WTC11 (cell line): ENCODE data around the gene FXYD6. TPM values are rescaled to one million over a fixed set of nuclear protein-coding genes. Genes with fewer than 3 reads are reported as not detected.

Experiments
- ATAC-seq: fragments of 200-7000 bp; cut with Tn5 transposase; 2 replicates; pipeline ENCODE4 v1.10.0; 2021; ENCODE audit warnings: mild to moderate bottlenecking, moderate library complexity
- CTCF ChIA-PET: fragments of 300-600 bp; sonication (Branson Sonifier 250); formaldehyde crosslinking; loops from one replicate; lab custom pipeline; 2021; ENCODE audit warnings: antibody characterized with exemption; lab: Charles Lee
- POLR2A ChIA-PET: fragments of 350-600 bp; sonication (Branson Sonifier 250); formaldehyde crosslinking; loops from one replicate; lab custom pipeline; 2021; ENCODE audit warnings: antibody characterized with exemption; lab: Charles Lee
- DNase-seq: peaks from one replicate; pipeline ENCODE4 v3.0.0; 2021; ENCODE audit warnings: low spot score
- H3K27ac Mint-ChIP-seq: 2 replicates; pipeline ENCODE4 v1.8.0; 2021; ENCODE audit warnings: mixed read lengths
- H3K27me3 Mint-ChIP-seq: 2 replicates; pipeline ENCODE4 v1.8.0; 2021; ENCODE audit warnings: low read depth, mild to moderate bottlenecking, moderate library complexity, mixed read lengths
- H3K36me3 Mint-ChIP-seq: 2 replicates; pipeline ENCODE4 v1.8.0; 2021; ENCODE audit warnings: mixed read lengths
- H3K4me1 Mint-ChIP-seq: 2 replicates; pipeline ENCODE4 v1.8.0; 2022; ENCODE audit warnings: mixed read lengths
- H3K4me3 Mint-ChIP-seq: 2 replicates; pipeline ENCODE4 v1.8.0; 2021; ENCODE audit warnings: mild to moderate bottlenecking, moderate library complexity, mixed read lengths
- H3K9me3 Mint-ChIP-seq: 2 replicates; pipeline ENCODE4 v1.8.0; 2021; ENCODE audit warnings: mixed read lengths
- AR ChIP-seq: fragments of 250-450 bp; sonication (Bioruptor Pico); IDR thresholded peaks from 2 replicates; pipeline ENCODE4 v1.9.0; 2021; ENCODE audit warnings: mild to moderate bottlenecking
- ATF1 ChIP-seq: sonication (generic); formaldehyde crosslinking; IDR thresholded peaks from 2 replicates; pipeline ENCODE4 v1.8.1; 2023; ENCODE audit warnings: mild to moderate bottlenecking, moderate library complexity, missing genetic modification reagents
- E2F5 ChIP-seq: sonication (generic); formaldehyde crosslinking; IDR thresholded peaks from 2 replicates; pipeline ENCODE4 v1.8.1; 2022; ENCODE audit warnings: mild to moderate bottlenecking, moderate library complexity, missing genetic modification reagents
- ELF4 ChIP-seq: sonication (generic); formaldehyde crosslinking; IDR thresholded peaks from 2 replicates; pipeline ENCODE4 v1.8.1; 2022; ENCODE audit warnings: low read depth, mild to moderate bottlenecking, moderate library complexity, missing genetic modification reagents
- FOXP1 ChIP-seq: sonication (generic); formaldehyde crosslinking; IDR thresholded peaks from 2 replicates; pipeline ENCODE4 v1.8.0; 2022; ENCODE audit warnings: missing genetic modification reagents, mild to moderate bottlenecking, moderate library complexity, borderline replicate concordance
- HMGXB4 ChIP-seq: sonication (generic); formaldehyde crosslinking; IDR thresholded peaks from 2 replicates; pipeline ENCODE4 v1.8.1; 2023; ENCODE audit warnings: mild to moderate bottlenecking, moderate library complexity, missing genetic modification reagents
- NR1H2 ChIP-seq: sonication (generic); formaldehyde crosslinking; IDR thresholded peaks from 2 replicates; pipeline ENCODE4 v1.9.0; 2021; ENCODE audit warnings: mild to moderate bottlenecking, moderate library complexity, missing genetic modification reagents
- PRDM15 ChIP-seq: sonication (generic); formaldehyde crosslinking; IDR thresholded peaks from 2 replicates; pipeline ENCODE4 v1.8.0; 2022; ENCODE audit warnings: missing genetic modification reagents
- PREB ChIP-seq: sonication (generic); formaldehyde crosslinking; IDR thresholded peaks from 2 replicates; pipeline ENCODE4 v1.8.1; 2022; ENCODE audit warnings: mild to moderate bottlenecking, missing genetic modification reagents, moderate library complexity, borderline replicate concordance
- RELA ChIP-seq: sonication (generic); formaldehyde crosslinking; IDR thresholded peaks from 2 replicates; pipeline ENCODE4 v1.8.1; 2022; ENCODE audit warnings: missing genetic modification reagents, mild to moderate bottlenecking, borderline replicate concordance
- USF2 ChIP-seq: sonication (generic); formaldehyde crosslinking; IDR thresholded peaks from 2 replicates; pipeline ENCODE4 v1.8.1; 2023; ENCODE audit warnings: mild to moderate bottlenecking, missing genetic modification reagents, moderate library complexity
- ZBTB43 ChIP-seq: sonication (generic); formaldehyde crosslinking; IDR thresholded peaks from 2 replicates; pipeline ENCODE4 v1.8.1; 2023; ENCODE audit warnings: mild to moderate bottlenecking, missing genetic modification reagents
- ZNF263 ChIP-seq: sonication (generic); formaldehyde crosslinking; IDR thresholded peaks from 2 replicates; pipeline ENCODE4 v1.8.1; 2022; ENCODE audit warnings: low read depth, mild to moderate bottlenecking, moderate library complexity, missing genetic modification reagents
- ZNF281 ChIP-seq: sonication (generic); formaldehyde crosslinking; IDR thresholded peaks from 2 replicates; pipeline ENCODE4 v1.8.0; 2023; ENCODE audit warnings: mild to moderate bottlenecking, missing genetic modification reagents
- ZNF416 ChIP-seq: fragments of 250-450 bp; sonication (Bioruptor Pico); IDR thresholded peaks from 2 replicates; pipeline ENCODE4 v1.9.0; 2021; ENCODE audit warnings: mild to moderate bottlenecking, inconsistent platforms
- ZNF512 ChIP-seq: sonication (generic); formaldehyde crosslinking; IDR thresholded peaks from 2 replicates; pipeline ENCODE4 v1.8.1; 2022; ENCODE audit warnings: missing genetic modification reagents, borderline replicate concordance
- total RNA-seq: library from RNA; stranded (reverse); gene quantifications from 3 replicates; pipeline ENCODE4 v1.2.3, GENCODE V29; 2021

FXYD6 gene
- total RNA-seq, 1 experiment from 2014 or later: 26.2 TPM

- TF ChIP-seq ZNF281 (CRISPR knock-in tag) (no peak), ZBTB43 (no peak), ATF1 (CRISPR knock-in tag) (no peak), NR1H2 (CRISPR knock-in tag) (no peak), USF2 (CRISPR knock-in tag) (no peak), ZNF512 (CRISPR knock-in tag) (no peak), PREB (CRISPR knock-in tag) (no peak), FOXP1 (CRISPR knock-in tag) (no peak), ZNF263 (CRISPR knock-in tag) (no peak), RELA (no peak), ZNF416 (CRISPR knock-in tag) (no peak), PRDM15 (no peak)
Observed at GRCh38 chr11:117878314-117878938, 2.0 kb upstream of the FXYD6 start (continued).

- Mint-ChIP-seq H3K27me3 (peaks cover 82% of the 10 kb centered on the region), H3K9me3 (no peaks in the 10 kb centered on the region), H3K27ac (no peak overlapping the region), H3K4me1 (peaks cover 37% of the 10 kb centered on the region), H3K4me3 (peak overlapping the region; percentile 80), H3K36me3 (no peaks in the 10 kb centered on the region)
- ChIA-PET CTCF (interaction anchor here (0.7 to 4.5 kb wide), 16 partner anchors 8 to 451 kb away, joined by 3 to 25 read pairs (median 4); no protein-coding TSS in a partner anchor), POLR2A (interaction anchor here (0.5 to 1.6 kb wide), 2 partner anchors 17 to 550 kb away, joined by 6 to 7 read pairs; partner anchors contain the start of gene CEP164)
- no peak for DNase-seq
- peak; percentile 16 for ATAC-seq
- TF ChIP-seq ATF1 (CRISPR knock-in tag) (no peak), HMGXB4 (CRISPR knock-in tag) (no peak), ELF4 (no peak), E2F5 (CRISPR knock-in tag) (no peak), AR (CRISPR knock-in tag) (no peak)
Observed at GRCh38 chr11:117877120-117877784, 794 bp upstream of the FXYD6 start.
